Measurements from ENCODE around the gene INIP.
"Not testable (repeated sequence)": the region's sequence is repeated elsewhere in the genome, so short reads cannot be mapped to it uniquely, and the experiment has no call there.

The INIP gene

DNA sequence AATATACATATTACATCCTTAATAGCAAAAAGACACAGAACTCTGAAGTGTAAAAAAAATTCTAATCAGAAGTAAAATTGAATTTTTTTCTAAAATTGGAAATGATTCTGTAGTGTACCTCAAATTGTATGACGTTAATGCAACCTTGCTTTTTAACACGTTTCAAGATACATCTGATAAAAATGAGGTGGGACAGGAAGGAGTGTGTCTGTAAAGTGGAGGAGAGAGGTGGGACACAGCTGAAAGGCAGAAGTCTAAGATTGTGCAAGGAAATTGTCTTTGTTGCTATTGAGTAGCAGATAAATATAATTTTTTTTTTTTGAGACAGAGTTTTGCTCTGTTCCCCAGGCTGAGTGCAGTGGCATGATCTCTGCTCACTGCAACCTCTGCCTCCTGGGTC is 17.0 kb upstream of the INIP start:
- no peak for DNase-seq

DNA sequence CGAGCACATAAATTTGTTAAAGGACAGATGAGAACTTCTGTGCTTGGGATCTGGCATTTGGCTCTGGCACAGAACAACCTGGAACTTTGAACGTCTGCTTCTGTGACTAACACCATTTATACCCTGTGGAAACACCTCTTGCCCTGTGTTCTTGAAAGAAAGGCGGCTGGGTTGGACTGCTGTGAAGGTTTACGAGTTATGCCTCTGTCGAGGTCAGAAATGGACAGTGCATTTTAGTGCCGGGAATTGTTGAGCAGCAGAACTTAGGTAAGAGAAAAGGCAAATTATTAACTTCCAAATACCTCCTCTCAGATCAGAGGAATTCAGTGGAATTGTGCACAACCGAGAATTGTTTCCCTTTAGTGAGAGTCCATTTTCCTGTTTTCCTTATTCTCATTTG is 14.1 kb upstream of the INIP start:
- DNase-seq = no peak

GRCh38 chr9:112728401-112728800 is 10.5 kb upstream of the INIP start:
- no peak for DNase-seq

DNA sequence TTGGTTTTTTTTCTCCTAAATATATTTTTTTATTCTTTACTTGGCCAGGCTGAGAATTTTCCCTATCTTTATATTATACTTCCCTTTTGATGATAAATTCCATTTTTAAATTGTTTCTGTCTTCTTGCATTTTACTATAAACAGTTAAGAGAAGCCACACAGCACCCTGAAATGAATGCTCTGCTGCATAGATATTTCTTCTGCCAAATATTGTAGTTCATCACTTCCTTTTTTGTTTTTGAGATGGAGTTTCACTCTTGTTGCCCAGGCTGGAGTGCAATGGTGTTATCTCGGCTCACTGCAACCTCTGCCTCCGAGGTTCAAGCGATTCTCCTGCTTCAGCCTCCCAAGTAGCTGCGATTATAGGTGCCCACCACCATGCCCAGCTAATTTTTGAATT is 8.5 kb upstream of the INIP start:
- no peak for DNase-seq

DNA sequence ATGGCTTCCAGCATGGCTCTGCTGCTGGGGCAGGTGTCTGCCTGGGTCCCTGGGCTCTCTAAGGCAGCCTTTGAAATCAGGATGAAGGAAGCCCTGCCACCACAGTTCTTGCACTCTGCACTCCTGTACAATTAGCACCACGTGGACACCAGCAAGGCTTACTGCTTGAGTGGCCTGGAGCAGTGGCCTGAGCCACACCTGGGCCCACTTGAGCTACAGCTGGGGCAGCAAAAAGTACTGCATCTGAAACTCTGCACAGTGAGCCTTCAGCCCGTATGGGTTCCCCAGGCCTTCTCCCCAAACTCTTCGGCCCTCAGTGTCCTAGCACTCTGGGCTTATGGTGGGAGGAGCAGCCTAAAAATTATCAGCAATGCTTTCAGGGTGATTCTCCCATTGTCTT is 8.0 kb upstream of the INIP start:
- no peak for DNase-seq

GRCh38 chr9:112722749-112723148 is 4.8 kb upstream of the INIP start:
- DNase-seq = not testable (repeated sequence)

- DNase-seq = no peak
Measured at GRCh38 chr9:112720113-112720780, 2.3 kb upstream of the INIP start.

- no peak for DNase-seq
Measured at GRCh38 chr9:112719696-112720095, 1.8 kb upstream of the INIP start.

- no peak for DNase-seq
Measured at GRCh38 chr9:112719241-112719691, 1.3 kb upstream of the INIP start.

DNA sequence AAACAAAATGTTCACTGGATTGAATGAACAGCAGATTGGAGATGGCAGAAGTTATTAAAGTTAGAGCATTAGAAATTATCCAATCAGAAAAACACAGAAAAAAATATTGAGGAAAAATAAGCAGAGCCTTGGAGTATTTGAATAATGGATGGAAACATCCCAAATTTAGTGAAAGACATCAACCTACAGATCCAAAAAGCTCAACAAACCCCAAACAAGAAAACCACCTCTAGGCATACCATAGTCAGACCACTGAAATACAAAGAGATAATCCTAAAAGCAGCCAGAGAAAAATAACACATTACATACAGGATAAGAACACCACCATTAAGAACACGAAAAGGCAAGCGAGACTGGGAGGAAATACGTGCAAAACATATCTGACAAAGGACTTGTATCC is 5.2 kb downstream of the INIP start:
- DNase-seq = no peak

- DNase-seq = no peak
Measured at GRCh38 chr9:112711050-112711689, 6.7 kb downstream of the INIP start.

- DNase-seq = no peak
Measured at GRCh38 chr9:112705768-112706427, 12.0 kb downstream of the INIP start.

- DNase-seq = no peak
Measured at GRCh38 chr9:112703304-112703703, 14.6 kb downstream of the INIP start.

- DNase-seq = no peak
Measured at GRCh38 chr9:112700085-112700484, 17.8 kb downstream of the INIP start.

GRCh38 chr9:112699230-112699629 is 18.7 kb downstream of the INIP start:
- no peak for DNase-seq

DNA sequence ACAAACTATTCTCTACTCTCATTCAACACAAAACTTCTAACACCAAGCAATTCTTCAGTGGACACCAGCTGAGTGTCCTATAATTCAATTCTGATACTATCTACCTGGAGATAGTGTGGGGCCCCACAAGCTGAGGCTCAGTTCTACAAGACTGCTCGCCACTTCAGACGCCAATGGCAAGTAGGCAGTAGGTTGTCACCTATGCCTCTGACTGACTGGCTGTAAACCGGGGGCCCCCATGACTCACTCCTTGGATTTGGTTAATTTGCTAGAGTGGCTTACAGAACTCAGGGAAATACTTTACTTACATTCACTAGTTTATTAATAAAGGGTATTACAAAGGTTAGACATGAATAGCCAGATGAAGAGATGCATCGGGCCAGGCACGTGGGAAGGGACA is 21.5 kb downstream of the INIP start:
- no peak for DNase-seq

DNA sequence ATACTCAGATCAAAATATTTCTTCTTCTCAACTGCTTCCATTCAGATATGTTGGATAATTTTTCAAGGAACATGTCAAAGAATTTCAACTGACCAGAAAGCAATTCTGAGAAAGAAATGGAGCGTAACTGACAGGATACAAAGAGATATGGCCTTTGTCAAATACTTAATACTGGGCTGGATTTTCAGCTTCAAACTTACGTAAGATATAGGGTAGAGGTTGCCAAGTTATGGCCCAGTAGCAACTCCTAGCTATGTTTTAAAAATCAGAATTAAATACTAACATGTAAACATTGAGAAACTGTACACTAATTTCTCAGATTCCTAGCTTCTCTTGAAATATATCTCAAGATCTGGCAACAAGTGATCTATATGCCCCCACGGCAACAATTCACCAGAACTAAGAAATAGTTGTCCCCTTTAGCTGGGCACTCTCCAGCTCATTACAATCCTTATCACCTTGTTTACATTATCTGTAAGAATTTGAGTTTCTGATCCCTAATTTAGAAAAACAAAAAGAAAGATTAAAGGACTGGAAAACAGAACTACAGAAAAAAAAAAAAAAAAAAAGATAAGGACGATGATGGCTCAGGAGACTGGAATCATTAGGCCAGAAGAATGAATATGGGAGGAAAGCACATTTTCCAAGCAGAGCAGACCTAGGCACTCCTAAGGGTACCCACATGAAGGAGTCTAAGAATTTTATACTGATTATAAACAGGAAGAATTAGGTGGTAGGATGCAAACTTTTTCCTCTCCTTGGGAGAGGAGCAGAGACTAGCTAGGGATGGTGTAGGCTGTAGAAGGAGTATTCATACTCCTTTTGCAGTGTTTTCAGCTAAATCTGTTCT is 23.0 kb downstream of the INIP start:
- no peak for DNase-seq

GRCh38 chr9:112689161-112689740 is 28.7 kb downstream of the INIP start:
- no peak for DNase-seq

- DNase-seq = no peak
Measured at GRCh38 chr9:112680731-112681402, 37.0 kb downstream of the INIP start.

- no peak for DNase-seq
Measured at GRCh38 chr9:112677040-112677439, 40.9 kb downstream of the INIP start.

DNA sequence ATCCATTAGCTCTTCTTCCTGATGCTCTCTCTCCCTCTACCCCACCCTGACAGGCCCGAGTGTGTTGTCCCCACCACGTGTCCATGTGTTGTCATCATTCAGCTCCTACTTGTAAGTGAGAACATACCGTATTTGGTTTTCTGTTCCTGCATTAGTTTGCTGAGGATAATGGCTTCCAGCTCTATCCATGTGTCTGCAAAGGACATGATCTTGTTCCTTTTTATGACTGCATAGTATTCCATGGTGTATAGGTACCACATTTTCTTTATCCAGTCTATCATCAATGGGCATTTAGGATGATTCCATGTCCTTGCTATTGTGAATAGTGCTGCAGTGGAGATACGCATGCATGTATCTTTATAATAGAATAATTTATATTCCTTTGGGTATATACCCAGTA is 44.7 kb downstream of the INIP start:
- not testable (repeated sequence) for DNase-seq

- no peak for DNase-seq
Measured at GRCh38 chr9:112670991-112671625, 46.8 kb downstream of the INIP start.
